ENCODE data around the gene HS3ST4.

HS3ST4 gene

DNA sequence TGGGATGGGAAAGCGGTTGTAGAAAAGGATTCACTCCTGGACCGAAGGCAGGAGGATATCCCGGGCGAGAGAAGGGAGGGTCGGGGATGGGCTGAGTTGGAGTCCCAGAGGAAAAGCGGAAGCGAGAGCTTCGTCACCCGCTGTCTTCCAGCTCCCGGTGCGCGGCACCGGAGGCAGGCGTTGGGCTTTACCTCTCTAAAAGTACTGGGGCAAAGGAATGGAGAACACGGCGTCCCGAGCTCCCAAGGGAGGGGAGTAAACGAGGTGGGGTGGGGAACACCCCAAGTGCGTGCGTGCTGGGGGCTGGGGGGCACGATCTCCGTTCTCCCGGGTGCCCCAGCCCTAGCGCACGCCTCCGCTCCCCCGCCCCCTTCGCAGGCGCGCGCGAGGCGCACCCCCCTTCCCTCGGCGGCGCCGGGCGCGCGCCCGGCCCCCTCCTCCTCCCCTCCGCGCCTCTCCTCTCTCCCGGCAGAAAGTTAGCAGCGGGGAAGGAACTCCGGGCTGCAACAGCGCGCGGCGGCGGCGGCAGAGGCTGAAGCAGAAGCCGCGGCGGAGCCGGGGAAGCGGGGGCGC, at the start of gene HS3ST4:
Gene HS3ST4 (plus strand): TSS at position 441 of the 573 bp plus-strand sequence.
- DNase-seq = no peak

DNA sequence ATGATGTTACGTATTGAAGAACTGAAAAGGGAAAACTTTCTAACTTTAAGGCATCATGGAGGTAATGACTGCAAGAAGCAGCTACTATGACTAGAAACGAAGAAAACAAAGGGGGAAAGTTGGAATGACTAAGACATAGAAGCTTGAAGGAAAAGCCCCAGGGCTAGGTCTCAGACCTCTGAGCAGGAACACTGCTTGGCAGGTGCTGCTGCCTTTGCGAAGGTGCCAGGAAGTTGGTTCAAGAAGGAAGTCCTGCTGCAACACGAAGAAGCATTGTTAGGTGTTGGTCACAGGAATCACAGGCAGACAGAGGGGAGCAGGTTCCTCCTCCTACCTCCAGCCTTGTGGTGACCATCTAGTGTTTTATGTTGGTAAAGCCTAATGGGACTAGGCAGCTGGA, 48.1 kb upstream of the HS3ST4 start:
- no peak for DNase-seq

DNA sequence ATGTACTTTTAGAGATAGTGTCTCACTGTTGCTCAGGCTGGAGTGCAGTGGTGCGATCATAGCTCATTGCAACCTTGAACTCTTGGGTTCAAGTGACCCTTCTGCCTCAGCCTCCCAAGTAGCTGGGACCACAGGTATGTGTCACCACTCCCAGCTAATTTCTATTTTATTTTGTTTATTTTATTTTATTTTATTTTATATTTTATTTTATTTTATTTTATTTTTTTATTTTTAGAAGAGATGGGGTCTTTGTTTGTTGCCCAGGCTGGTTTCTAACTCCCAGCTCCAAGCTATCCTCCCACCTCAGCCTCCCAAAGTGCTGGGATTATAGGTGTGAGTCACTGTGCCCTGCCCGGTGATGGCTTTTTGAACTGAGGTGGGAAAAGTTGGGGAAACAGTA, 35.1 kb upstream of the HS3ST4 start:
- DNase-seq = no peak

DNA sequence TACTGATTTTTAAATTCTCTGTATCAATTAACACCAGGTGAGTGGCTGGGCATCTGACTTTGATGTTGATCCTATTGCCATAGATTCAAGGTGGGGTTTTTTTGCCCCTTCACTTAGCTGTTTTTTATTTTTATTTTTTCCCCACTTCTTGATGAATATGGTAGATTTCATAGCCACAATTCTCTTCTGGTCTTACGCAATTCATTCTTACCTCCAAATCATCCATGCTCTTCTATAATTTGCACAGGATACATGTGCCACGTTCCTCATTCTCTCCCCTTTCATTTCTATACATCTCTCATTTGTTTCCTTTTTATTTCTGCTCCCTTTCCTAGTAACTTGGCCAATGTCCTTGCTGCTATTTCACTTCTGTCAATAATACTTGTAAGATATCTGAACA, 14.9 kb upstream of the HS3ST4 start:
- DNase-seq = no peak

DNA sequence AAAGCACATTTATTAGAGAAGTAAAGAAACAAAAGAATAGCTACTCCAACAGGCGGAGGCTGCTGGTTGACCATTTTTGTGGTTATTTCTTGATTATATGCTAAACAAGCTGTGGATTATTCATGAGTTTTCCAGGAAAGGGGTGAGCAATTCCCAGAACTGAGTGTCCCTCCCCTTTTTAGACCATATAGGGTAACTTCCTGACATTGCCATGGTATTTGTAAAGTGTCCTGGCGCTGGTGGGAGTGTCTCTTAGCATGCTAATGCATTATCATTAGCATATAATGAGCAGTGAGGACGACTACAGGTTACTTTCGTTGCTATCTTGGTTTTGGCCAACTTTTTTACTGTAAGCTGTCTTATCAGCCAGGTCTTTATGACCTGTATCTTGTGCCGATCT, 12.2 kb upstream of the HS3ST4 start:
- no peak for DNase-seq

DNA sequence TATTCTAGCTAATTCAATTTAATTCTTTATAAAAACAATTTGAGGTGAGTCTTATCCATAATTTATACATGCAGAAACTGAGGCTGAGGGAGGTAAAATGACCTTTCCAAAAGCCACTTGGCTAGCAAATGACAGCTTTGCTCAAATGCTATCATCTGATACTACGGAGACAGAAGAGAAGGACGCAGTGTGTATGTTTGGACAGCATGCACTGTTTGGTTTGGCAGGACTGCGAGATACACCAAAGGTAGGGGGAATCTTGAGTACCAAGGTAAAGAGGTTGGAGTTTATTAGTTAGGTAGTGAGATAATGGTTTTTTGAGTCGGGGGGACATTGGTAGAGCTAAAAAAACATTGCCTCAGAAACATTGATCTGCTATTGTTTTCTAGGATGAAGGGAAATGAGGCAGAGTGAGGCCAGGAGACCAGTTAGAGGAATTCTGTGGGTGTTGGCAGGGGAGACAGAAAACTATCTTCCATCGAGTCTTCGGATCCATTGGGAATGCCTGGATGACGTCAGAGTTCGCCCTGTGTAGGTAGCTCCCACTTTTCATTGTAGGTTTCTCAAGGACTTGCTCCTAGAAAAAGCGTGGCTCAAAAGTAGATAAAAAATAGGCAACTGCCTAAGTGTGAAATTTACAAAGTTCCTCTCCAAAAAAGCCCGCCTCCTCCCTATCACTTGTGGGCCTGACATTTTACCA, 2.5 kb upstream of the HS3ST4 start:
- no peak for DNase-seq

DNA sequence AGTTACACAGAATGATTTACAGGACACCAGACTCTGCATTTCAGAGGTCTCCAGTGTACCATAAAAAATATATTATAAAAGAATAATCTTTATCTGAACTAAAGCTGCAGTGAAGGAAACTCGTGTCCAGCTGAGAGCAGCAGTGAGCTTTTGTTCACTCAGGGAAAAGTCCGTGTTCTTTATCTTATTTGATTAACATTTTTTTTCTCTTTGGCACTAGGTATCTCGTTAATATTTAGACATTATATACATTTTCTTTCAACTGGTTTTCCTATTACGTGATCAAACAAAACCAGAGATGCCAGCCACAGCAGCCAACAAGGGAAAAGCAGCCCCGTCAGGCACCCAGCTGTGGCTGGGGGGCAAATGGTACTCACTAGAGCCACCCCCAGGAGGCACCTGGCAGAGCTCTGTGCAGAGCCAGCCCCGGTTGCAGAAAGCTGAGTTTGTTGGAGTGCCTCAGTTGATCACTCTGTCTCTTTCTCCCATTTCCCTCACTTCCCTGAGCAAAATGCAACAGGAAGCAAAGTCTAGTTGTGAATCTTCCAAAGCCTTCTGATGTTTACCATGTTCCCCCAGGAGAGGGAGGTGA, 1.1 kb upstream of the HS3ST4 start:
- DNase-seq = no peak

DNA sequence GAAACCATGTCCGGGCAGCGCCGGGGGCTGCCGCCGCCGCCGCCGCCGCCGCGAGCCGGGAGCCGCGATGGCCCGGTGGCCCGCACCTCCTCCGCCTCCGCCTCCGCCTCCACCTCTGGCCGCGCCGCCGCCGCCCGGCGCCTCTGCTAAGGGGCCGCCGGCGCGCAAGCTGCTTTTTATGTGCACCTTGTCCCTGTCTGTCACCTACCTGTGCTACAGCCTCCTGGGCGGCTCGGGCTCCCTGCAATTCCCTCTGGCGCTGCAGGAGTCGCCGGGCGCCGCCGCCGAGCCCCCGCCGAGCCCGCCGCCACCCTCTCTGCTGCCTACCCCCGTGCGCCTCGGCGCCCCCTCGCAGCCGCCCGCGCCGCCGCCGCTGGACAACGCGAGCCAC, 587 bp downstream of the HS3ST4 start:
- DNase-seq = no peak

DNA sequence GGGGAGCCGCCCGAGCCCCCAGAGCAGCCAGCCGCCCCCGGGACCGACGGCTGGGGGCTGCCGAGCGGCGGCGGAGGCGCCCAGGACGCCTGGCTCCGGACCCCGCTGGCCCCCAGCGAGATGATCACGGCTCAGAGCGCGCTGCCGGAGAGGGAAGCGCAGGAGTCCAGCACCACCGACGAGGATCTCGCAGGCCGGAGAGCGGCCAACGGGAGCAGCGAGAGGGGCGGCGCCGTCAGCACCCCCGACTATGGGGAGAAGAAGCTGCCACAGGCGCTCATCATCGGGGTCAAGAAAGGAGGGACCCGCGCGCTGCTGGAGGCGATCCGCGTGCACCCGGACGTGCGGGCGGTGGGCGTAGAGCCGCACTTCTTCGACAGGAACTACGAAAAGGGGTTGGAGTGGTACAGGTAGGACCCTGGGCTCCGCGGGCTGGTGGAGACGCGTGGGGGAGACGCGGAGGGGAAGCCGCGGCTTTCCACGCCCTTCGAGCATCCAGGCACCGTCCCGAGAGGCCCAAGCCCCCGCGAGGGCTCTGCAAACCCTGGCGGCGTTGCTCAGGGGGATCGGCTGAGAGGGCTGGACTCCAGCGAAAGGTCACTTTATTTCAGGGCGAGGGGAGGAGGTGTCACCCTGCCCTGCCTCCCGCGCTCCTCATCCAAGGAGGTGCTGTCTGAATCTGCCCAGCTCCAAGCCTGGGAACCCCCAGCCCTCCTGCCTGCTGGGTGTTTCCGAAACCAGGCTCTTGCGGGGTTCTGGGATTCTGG, 1.2 kb downstream of the HS3ST4 start:
- no peak for DNase-seq

DNA sequence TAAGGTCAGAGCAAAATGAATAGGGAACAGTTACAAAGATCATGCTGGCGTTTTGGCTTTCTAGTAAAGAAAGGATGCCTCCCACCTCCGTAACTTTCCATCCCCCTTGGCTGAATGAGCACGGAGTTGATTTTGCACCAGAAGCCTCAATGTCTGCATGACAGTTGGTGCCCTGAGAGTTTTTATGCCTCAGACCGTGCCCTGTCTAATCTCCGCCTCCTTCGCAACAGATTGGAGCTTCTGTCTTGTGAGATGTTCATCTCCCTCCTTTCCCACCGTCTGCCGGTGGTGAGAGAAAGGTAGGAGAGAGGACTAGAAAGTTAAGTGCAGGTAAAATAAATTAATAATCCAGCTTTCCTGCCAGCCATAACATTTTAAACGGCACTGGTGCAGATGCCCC, 1.9 kb downstream of the HS3ST4 start:
- no peak for DNase-seq

DNA sequence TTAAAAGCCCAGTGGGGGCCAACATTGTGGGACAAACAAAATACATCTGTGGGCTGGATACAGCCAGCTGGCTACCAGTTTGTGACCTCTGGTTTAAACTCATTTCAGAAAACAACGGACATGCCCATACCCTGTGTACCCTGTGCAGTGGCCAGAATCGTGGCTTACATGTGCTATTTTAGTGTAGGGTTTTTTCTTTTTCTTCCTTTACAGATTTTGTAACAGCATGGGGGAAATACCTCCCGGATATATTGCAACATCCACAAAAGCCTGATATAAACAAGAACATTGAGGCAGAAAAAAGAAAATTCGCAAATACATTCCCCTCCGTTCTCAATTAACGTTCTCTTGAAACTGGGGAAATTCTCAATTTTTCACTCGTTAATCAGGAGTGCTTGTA, 7.3 kb downstream of the HS3ST4 start:
- no peak for DNase-seq

DNA sequence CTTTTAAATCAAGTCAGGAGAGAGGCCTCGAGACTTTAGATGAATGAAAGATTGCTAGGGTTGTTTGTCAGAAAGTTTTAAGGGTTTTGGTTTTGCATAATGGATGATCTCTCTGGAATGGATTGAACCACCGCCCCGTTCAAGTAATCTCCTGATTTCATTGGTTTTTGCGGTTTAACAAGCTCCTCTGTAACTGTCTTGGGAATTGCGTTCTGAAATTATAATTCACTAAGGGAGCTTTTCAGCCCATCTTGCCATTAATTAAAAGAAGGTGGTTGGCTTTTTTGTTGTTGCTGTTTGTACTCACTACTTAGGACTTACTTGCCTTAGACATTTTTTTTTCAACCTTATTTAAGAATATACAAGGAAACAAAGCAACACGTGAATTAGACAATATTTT, 8.8 kb downstream of the HS3ST4 start:
- no peak for DNase-seq

DNA sequence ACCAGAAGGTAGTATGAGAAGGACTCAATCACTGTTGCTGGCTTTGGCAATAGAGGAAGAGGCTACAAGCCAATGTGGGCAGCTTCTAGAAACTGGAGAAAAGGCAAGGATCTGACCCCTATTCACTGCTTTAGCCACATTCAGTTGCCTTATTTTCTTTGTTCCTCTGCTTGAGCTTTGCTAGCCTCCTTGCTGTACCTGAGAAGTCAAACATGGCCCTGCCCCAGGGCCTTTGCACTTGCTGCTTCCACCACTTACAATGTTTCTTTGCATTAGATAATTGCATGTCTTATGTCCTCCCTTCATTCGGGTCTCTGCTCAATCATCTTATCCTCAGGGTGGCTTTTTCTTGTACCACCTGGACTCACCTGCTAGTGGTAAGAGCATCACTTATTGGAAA, 15.8 kb downstream of the HS3ST4 start:
- DNase-seq = no peak

DNA sequence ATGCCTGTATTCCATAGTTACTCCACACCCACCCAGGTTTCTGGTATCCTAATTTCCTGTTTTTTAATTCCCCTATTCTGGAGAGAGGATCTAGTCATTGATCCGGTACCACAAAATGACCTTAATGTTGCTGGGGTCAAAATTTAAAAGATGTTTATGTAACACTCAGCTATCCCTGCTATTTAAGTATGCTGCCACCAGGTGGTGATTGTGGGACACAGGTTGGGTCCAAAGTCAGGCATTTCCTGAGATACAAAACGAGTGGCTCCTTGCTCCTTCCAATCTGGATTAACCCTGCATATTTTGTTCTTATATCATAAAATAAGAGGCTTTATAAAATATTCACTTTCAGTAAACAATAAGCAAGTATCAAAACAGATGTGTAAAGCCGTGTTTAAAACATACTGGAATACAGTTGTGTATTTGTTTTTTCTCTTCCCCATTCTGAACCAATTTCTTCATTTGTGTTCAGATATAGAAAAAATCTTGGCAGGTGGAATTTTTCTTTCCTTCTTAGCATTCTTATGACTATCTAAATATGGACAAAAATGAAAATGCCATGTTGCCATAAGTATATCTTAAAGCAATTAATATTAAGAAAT, 16.3 kb downstream of the HS3ST4 start:
- no peak for DNase-seq

DNA sequence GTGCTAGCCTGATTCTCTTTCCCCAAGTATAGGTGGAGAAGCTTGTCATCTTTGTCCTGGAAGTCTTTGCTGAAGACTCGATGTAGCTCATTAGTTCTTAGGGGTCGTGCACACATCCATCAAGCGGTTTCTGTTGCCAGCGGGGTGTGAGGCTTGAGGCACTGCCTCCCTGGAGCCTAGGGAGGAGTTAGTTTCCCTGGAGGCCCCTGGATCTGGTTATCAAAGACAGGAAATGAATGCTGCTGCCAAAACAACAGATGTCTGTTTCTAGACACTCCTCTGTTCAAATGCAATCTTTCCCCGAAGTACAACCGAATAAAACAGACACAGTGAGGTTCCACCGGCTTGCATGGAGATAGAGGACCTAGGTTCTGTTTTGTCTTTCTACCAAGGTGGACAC, 17.5 kb downstream of the HS3ST4 start:
- DNase-seq = no peak

DNA sequence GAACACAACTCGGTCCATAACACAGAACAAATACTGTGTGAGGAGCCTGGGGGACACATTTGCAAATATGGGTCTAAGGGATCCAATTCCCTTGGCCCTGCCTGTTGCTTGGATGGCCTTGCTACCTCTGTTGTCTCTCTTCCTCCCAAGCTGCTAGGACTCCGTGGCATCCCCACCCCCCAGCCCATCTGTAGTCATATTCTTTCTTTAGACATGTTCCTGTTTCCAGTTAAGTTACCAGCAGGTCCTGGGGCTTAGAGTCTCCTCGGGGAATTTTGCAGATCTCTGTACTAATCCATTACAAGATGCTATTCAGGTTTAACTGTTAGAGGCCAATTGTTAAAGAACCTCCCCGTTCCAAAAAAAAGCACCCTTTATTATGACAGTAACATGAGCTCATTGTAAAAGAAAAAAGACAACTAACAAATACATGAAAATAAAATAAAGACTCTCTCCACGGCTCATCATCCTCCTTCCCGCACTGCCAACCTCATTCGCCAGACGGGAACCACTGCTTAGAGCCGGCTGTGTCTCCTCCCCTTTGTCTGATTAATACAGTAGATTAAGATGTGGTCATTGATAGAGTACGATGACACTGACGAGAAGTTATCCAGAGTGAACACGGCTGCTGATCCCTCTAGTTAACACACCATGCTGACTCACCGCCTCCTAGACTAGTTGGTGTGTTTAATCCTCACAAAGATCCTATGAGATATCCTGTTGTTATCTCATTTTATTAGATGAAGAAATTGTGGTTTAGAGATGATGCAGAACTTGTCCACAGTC, 22.2 kb downstream of the HS3ST4 start:
- no peak for DNase-seq

DNA sequence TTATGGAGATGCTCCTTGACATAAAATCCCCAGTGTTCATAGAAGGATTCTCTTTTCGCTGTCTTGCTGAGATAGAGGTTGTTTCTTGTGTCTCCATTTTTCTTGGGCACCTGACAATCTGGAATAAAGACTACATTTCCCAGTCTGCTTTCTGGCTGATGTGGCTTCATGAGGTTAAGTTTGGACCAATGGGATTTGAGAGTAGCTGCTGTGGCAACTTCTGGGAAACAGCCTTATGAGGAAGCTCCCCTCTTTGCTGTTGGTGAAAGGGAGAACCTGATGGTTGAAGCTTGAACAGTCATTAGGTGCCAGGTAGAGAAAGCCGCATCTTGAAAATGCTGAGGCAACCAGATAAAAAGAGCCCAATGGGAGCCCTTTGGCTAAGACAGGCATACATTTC, 24.4 kb downstream of the HS3ST4 start:
- no peak for DNase-seq

DNA sequence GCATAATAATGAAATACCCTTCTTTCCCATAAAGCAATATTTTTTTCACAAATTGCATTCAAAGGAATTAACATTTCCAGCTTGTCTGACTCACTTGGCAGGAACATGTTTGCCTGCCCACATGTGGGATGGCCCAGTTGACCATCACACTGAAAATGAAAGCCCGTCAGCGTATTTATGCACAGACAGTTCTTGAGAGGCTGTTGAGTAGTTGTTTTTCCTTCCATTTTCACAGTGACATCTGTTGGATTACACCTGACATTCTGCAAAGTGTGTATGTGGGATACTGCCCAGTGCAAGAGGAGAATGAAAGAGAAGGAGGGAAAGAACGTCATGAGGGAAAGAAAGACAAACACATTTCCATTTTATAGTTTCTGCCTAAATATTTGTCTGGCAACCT, 29.7 kb downstream of the HS3ST4 start:
- DNase-seq = no peak

DNA sequence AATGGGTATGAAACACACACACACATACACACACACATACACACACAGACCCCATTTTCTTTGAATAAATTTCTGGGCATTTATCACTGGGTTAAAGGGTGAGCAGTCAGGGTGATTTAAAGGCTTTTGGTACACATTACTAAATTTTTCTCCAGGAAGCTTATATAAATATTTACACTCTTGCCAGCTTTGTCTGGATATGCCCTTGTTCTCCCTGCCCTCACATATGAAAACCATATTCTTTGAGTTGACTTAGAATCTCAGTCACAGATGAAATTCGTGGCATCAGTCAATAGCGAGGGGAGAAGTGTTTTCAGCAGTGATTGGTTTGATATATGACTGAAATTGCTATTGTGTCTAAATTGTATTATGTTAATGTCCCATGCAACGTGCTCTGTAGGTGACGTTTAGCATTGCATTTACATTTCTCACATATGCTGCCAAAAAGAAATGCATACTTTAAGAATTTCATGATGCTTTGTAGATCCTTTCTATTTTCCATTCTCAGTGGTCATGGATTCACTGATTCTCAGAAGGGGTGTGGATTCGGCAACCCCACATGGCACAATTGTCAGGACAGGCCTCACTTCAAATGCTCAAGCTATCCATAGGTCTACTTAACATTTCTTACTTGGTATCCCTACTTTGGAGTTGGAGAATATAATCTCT, 34.8 kb downstream of the HS3ST4 start:
- no peak for DNase-seq

DNA sequence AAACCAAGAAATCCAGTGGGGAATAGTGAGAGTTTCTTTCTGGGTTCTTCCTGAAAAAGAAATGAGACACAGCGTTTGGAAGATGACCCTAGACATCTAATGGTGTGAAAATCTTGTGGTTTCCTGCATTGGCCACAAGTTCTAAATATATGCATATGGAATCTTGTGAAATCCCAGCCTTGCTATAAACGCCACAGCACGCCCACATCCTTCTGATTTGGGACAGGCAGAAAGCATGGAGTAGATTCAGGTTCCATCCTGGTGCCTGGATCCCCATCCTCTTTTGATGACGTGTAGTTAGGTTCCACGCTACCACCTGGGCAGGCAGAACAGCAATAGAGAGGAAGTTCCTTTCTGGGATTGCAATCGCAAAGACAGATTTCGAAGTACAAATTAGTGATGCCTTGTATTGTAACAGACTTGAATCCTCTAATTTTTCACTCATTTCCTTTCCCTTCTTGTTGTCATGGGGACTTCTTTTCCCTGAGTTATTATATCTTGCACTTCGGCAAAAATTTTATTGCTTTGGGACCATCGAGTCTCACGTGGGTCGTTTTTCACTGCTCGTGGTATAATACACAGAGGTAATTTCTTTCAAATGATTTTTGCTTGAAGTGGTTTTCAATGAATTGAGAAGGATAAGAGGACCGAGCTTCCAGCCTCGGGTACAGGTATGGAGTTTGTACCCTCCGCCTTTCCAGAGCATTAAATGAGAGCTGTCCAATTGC, 37.6 kb downstream of the HS3ST4 start:
- DNase-seq = no peak

DNA sequence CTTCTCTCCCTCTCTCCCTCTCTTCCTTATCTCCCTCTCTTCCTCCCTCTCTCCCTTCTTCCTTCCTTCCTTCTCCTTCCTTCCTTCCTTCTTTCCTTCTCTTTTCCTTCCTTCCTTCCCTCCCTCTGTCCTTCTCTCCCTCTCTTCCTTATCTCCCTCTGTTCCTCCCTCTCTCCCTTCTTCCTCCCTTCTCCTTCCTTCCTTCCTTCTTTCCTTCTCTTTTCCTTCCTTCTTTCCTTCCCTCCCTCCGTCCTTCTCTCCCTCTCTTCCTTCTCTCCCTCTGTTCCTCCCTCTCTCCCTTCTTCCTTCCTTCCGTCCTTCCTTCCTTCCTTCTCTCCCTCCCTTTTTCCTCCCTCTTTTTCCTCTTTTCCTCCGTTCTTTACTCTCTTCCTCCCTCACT, 38.6 kb downstream of the HS3ST4 start:
- DNase-seq = no peak
